ENCODE data around the gene ANO7. TPM values are rescaled to one million over a fixed set of nuclear protein-coding genes. Genes with fewer than 3 reads are reported as not detected.

ANO7 gene
- total RNA-seq, 1 experiment from 2014 or later = 0.84 TPM

GRCh38 chr2:241274127-241274526 is 85.7 kb downstream of the ANO7 start (continued):
- TF ChIP-seq, protein P1, sequence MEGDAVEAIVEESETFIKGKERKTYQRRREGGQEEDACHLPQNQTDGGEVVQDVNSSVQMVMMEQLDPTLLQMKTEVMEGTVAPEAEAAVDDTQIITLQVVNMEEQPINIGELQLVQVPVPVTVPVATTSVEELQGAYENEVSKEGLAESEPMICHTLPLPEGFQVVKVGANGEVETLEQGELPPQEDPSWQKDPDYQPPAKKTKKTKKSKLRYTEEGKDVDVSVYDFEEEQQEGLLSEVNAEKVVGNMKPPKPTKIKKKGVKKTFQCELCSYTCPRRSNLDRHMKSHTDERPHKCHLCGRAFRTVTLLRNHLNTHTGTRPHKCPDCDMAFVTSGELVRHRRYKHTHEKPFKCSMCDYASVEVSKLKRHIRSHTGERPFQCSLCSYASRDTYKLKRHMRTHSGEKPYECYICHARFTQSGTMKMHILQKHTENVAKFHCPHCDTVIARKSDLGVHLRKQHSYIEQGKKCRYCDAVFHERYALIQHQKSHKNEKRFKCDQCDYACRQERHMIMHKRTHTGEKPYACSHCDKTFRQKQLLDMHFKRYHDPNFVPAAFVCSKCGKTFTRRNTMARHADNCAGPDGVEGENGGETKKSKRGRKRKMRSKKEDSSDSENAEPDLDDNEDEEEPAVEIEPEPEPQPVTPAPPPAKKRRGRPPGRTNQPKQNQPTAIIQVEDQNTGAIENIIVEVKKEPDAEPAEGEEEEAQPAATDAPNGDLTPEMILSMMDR (IDR thresholded peaks at IDR 0.05 in 2 of 3, conservative IDR thresholded peaks at IDR 0.05 in 1 of 3; ENCODE audit: borderline replicate concordance in 1 of 3, insufficient read depth in 1 of 3, low read depth in 2 of 3, low read length in 2 of 3) = no peak
- TF ChIP-seq ZFX (IDR thresholded peaks at IDR 0.05) = no peak
- TF ChIP-seq REST (IDR thresholded peaks at IDR 0.05; ENCODE audit: low read depth) = no peak
- no peak for TF ChIP-seq ZNF274 (IDR thresholded peaks at IDR 0.05; ENCODE audit: low read depth, low read length)
- TF ChIP-seq RAD21 (IDR thresholded peaks at IDR 0.05; ENCODE audit: low read depth) = no peak
- TF ChIP-seq SIN3A (IDR thresholded peaks at IDR 0.05; ENCODE audit: low read depth) = no peak
- no peak for TF ChIP-seq EGR1 (IDR thresholded peaks at IDR 0.05; ENCODE audit: low read depth)
- TF ChIP-seq MAX (IDR thresholded peaks at IDR 0.05) = no peak

Other genes starting within 250 kb of the ANO7 start
- 9.6 TPM for gene SNED1, start 190.1 kb upstream of the ANO7 start, total RNA-seq (2021; ENCODE audit: unreplicated experiment)
- 25.5 TPM for gene MTERF4, start 86.4 kb upstream of the ANO7 start, total RNA-seq (2021; ENCODE audit: unreplicated experiment)
- gene PASK, start 39.2 kb upstream of the ANO7 start, total RNA-seq (2021; ENCODE audit: unreplicated experiment) = 45.8 TPM
- gene PPP1R7, start 38.2 kb upstream of the ANO7 start, total RNA-seq (2021; ENCODE audit: unreplicated experiment) = 45.4 TPM
- 462 TPM for gene HDLBP, start 127.0 kb downstream of the ANO7 start, total RNA-seq (2021; ENCODE audit: unreplicated experiment)
- 317 TPM for gene SEPTIN2, start 127.2 kb downstream of the ANO7 start, total RNA-seq (2021; ENCODE audit: unreplicated experiment)
- 49.3 TPM for gene FARP2, start 167.6 kb downstream of the ANO7 start, total RNA-seq (2021; ENCODE audit: unreplicated experiment)